ENCODE results near the gene CCNY. TPM values are rescaled to one million over a fixed set of nuclear protein-coding genes. Genes with fewer than 3 reads are reported as not detected.

The CCNY gene
- polyA plus RNA-seq, 2 of the 4 experiments (the other 2 are of a cell fraction) = 28.1 to 55.5 TPM

DNA sequence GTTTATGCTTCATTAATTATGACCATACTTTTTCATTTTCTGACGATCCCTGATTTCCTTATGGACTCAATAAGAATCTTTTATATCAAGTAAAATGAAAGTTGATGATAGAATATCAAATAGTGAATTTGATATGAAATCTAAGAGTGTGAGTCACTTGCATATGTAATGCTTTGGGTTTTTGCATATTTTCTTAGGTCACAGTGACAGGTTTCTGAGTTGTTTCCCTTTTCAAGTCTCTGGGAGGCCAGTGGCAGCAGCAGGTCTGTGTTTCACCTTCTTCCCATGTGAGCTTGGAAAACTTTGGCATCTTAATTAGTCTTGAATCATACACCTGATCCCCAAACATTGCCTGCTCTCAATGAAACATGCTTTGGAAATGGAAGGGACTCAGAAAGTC lies 234.1 kb downstream of the CCNY start:
- Histone ChIP-seq H3K4me1 (no peaks in the 10 kb centered on the region), H3K4me3 (no peak overlapping the region), H3K9me3 (no peaks in the 10 kb centered on the region), H3K4me2 (no peak overlapping the region), H3K27ac (no peak overlapping the region)
- no peak for TF ChIP-seq MYC (IDR thresholded peaks at IDR 0.05; ENCODE audit: borderline replicate concordance, low read length)
- TF ChIP-seq, protein P1, sequence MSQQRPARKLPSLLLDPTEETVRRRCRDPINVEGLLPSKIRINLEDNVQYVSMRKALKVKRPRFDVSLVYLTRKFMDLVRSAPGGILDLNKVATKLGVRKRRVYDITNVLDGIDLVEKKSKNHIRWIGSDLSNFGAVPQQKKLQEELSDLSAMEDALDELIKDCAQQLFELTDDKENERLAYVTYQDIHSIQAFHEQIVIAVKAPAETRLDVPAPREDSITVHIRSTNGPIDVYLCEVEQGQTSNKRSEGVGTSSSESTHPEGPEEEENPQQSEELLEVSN (IDR thresholded peaks at IDR 0.05; ENCODE audit: borderline replicate concordance, low read depth) = no peak
- no peak for TF ChIP-seq RFX5 (IDR thresholded peaks at IDR 0.05)
- TF ChIP-seq, protein P2, sequence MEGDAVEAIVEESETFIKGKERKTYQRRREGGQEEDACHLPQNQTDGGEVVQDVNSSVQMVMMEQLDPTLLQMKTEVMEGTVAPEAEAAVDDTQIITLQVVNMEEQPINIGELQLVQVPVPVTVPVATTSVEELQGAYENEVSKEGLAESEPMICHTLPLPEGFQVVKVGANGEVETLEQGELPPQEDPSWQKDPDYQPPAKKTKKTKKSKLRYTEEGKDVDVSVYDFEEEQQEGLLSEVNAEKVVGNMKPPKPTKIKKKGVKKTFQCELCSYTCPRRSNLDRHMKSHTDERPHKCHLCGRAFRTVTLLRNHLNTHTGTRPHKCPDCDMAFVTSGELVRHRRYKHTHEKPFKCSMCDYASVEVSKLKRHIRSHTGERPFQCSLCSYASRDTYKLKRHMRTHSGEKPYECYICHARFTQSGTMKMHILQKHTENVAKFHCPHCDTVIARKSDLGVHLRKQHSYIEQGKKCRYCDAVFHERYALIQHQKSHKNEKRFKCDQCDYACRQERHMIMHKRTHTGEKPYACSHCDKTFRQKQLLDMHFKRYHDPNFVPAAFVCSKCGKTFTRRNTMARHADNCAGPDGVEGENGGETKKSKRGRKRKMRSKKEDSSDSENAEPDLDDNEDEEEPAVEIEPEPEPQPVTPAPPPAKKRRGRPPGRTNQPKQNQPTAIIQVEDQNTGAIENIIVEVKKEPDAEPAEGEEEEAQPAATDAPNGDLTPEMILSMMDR (IDR thresholded peaks at IDR 0.05) = no peak
- no peak for TF ChIP-seq HOXB5 (CRISPR knock-in tag; IDR thresholded peaks at IDR 0.05)
- FAIRE-seq = no peak
- POLR2A ChIA-PET = no interaction called here
- CTCF ChIA-PET = no interaction called here
- ATAC-seq = no peak
- no peak for DNase-seq (ENCODE audit: low read depth in 1 of 2, low spot score in 1 of 2)
- WGBS (ENCODE audit: missing lambda C conversion rate) = 82% methylated on average over 1 of the region's 1 CpG

DNA sequence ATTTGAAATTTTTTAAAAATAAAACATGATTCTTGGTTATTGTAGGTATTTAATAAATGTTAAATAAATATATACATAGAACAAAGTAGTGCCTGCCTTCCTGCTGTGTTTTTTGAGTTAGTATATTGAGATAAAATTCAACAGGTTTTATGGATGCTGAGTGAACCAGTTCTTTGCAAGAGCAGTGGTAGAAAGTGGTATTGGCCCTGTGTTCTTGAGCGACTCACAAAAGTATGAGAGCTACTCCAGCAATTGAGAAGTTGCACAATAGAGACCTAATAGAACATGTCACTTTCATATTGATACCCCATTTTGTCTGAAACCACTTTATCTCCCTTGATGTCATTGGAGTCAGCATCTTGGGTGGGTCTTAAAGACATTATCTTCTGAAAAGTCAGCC lies 236.3 kb downstream of the CCNY start:
- no peak overlapping the region for H3K27ac ChIP-seq
- ChIA-PET POLR2A (no interaction called here), CTCF (interaction anchor here (1.0 to 3.7 kb wide), 2 partner anchors 10 to 309 kb away, joined by 3 to 19 read pairs; no protein-coding TSS in a partner anchor)
- 91% methylated on average over 1 of the region's 1 CpG for WGBS (ENCODE audit: missing lambda C conversion rate)
- TF ChIP-seq BHLHE40 (IDR thresholded peaks at IDR 0.05; ENCODE audit: low read depth, low read length) = no peak
- no peak for TF ChIP-seq ZSCAN20 (CRISPR knock-in tag; IDR thresholded peaks at IDR 0.05)
- TF ChIP-seq MAZ (IDR thresholded peaks at IDR 0.05; ENCODE audit: borderline replicate concordance, low read depth, low read length) = no peak
- TF ChIP-seq EP300 (IDR thresholded peaks at IDR 0.05) = no peak
- no peak for TF ChIP-seq EHMT2 (IDR thresholded peaks at IDR 0.05; ENCODE audit: low read depth)
- TF ChIP-seq CHD4 (IDR thresholded peaks at IDR 0.05; ENCODE audit: borderline replicate concordance) = no peak
- no peak for TF ChIP-seq TP53 (CRISPR knock-in tag; IDR thresholded peaks at IDR 0.05)
- TF ChIP-seq, protein P3, sequence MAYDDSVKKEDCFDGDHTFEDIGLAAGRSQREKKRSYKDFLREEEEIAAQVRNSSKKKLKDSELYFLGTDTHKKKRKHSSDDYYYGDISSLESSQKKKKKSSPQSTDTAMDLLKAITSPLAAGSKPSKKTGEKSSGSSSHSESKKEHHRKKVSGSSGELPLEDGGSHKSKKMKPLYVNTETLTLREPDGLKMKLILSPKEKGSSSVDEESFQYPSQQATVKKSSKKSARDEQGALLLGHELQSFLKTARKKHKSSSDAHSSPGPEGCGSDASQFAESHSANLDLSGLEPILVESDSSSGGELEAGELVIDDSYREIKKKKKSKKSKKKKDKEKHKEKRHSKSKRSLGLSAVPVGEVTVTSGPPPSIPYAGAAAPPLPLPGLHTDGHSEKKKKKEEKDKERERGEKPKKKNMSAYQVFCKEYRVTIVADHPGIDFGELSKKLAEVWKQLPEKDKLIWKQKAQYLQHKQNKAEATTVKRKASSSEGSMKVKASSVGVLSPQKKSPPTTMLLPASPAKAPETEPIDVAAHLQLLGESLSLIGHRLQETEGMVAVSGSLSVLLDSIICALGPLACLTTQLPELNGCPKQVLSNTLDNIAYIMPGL (CRISPR knock-in tag; IDR thresholded peaks at IDR 0.05; ENCODE audit: borderline replicate concordance) = no peak
- TF ChIP-seq, protein P4, sequence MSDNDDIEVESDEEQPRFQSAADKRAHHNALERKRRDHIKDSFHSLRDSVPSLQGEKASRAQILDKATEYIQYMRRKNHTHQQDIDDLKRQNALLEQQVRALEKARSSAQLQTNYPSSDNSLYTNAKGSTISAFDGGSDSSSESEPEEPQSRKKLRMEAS (IDR thresholded peaks at IDR 0.05) = no peak
- no peak for TF ChIP-seq ZNF302 (CRISPR knock-in tag; IDR thresholded peaks at IDR 0.05)
- FAIRE-seq = no peak
- no peak for ATAC-seq
- DNase-seq (ENCODE audit: low read depth in 1 of 2, low spot score in 1 of 2) = no peak
- no peak overlapping the region for H3K4me2 ChIP-seq
- no peaks in the 10 kb centered on the region for H3K4me1 ChIP-seq
- H3K4me3 ChIP-seq = no peak overlapping the region
- no peaks in the 10 kb centered on the region for H3K9me3 ChIP-seq

DNA sequence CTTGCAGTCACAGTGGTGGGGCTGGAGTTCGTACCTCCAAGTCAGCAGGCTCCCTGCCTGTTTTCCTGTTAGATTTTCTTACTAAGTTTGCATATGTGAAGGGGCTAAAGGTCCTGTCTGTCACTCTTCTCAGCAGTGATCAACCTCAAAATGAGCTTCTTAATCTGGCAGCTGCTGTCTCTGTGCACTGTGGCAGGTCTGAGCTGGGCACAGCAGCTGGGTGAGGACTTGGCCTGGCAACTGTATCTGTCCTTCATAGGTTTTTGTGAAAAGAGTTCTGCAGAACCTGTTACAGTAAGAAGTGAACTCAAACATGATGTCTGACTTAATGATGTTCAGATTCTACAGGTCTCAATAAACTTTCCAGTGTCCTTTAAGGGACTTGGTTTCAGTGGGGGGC lies 237.5 kb downstream of the CCNY start:
- POLR2A ChIA-PET = no interaction called here
- Histone ChIP-seq H3K4me2 (no peak overlapping the region), H3K27ac (no peak overlapping the region), H3K4me3 (no peak overlapping the region), H3K9me3 (no peaks in the 10 kb centered on the region), H3K4me1 (no peaks in the 10 kb centered on the region)
- FAIRE-seq = no peak
- CTCF ChIA-PET = interaction anchor here (1.2 to 3.7 kb wide), 2 partner anchors 11 to 40 kb away, joined by 3 to 19 read pairs; no protein-coding TSS in a partner anchor
- no peak for TF ChIP-seq MAZ (IDR thresholded peaks at IDR 0.05; ENCODE audit: borderline replicate concordance, low read depth, low read length)
- no peak for TF ChIP-seq PHF8 (IDR thresholded peaks at IDR 0.05; ENCODE audit: borderline replicate concordance, low read depth)
- no peak for TF ChIP-seq ZFP36 (IDR thresholded peaks at IDR 0.05; ENCODE audit: borderline replicate concordance, partially characterized antibody)
- TF ChIP-seq, protein P5, sequence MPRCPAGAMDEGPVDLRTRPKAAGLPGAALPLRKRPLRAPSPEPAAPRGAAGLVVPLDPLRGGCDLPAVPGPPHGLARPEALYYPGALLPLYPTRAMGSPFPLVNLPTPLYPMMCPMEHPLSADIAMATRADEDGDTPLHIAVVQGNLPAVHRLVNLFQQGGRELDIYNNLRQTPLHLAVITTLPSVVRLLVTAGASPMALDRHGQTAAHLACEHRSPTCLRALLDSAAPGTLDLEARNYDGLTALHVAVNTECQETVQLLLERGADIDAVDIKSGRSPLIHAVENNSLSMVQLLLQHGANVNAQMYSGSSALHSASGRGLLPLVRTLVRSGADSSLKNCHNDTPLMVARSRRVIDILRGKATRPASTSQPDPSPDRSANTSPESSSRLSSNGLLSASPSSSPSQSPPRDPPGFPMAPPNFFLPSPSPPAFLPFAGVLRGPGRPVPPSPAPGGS (IDR thresholded peaks at IDR 0.05) = no peak
- TF ChIP-seq POLR2AphosphoS2 (conservative IDR thresholded peaks at IDR 0.05; ENCODE audit: low read length) = no peak
- no peak for TF ChIP-seq GATA3 (IDR thresholded peaks at IDR 0.05; ENCODE audit: borderline replicate concordance)
- TF ChIP-seq BHLHE40 (IDR thresholded peaks at IDR 0.05; ENCODE audit: low read depth, low read length) = no peak
- TF ChIP-seq, protein P6, sequence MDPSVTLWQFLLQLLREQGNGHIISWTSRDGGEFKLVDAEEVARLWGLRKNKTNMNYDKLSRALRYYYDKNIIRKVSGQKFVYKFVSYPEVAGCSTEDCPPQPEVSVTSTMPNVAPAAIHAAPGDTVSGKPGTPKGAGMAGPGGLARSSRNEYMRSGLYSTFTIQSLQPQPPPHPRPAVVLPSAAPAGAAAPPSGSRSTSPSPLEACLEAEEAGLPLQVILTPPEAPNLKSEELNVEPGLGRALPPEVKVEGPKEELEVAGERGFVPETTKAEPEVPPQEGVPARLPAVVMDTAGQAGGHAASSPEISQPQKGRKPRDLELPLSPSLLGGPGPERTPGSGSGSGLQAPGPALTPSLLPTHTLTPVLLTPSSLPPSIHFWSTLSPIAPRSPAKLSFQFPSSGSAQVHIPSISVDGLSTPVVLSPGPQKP (IDR thresholded peaks at IDR 0.05; ENCODE audit: low read depth, low read length) = no peak
- WGBS (ENCODE audit: missing lambda C conversion rate) = 92% methylated on average over 1 of the region's 1 CpG
- no peak for ATAC-seq
- DNase-seq (ENCODE audit: low read depth in 1 of 2, low spot score in 1 of 2) = no peak
